PFSK-1 (cell line): ENCODE results near the gene ATG7.

Experiments used
- FOXP2 ChIP-seq: optimal IDR thresholded peaks from 2 replicates; pipeline ENCODE3; 2011; ENCODE audit warnings: borderline replicate concordance, control low read depth, inconsistent platforms; ENCODE audit not compliant: insufficient read depth; ENCODE audit errors: extremely low read length, extremely low read depth
- POLR2AphosphoS5 ChIP-seq: IDR thresholded peaks from 2 replicates; pipeline ENCODE4 v1.6.1; 2012; ENCODE audit warnings: low read depth, mild to moderate bottlenecking, control low read depth, low read length, moderate library complexity
- REST ChIP-seq, 2 experiments: IDR thresholded peaks; 2 replicates each; pipeline versions ENCODE4 v1.6.1 to v1.8.0; 2011 to 2012; ENCODE audit warnings: low read depth in 2 of 2, low read length in 2 of 2, control low read depth in 1 of 2, inconsistent platforms in 1 of 2, mild to moderate bottlenecking in 1 of 2, moderate library complexity in 1 of 2; ENCODE audit not compliant: insufficient read depth in 1 of 2
- SIN3A ChIP-seq: IDR thresholded peaks from 2 replicates; pipeline ENCODE4 v1.6.1; 2012; ENCODE audit warnings: mild to moderate bottlenecking, low read length, moderate library complexity, borderline replicate concordance; ENCODE audit not compliant: insufficient read depth
- TAF1 ChIP-seq: IDR thresholded peaks from 2 replicates; pipeline ENCODE4 v1.6.1; 2012; ENCODE audit warnings: low read length, control low read depth, borderline replicate concordance; ENCODE audit not compliant: insufficient read depth

Gene ATG7

GRCh38 chr3:11312166-11312565, 40.0 kb downstream of the ATG7 start:
- TF ChIP-seq POLR2AphosphoS5: no peak
- no peak for TF ChIP-seq TAF1
- no peak for TF ChIP-seq SIN3A
- no peak for TF ChIP-seq REST (IDR thresholded peaks at IDR 0.05; ENCODE audit: insufficient read depth in 1 of 2, low read depth in 2 of 2, low read length in 2 of 2)
- TF ChIP-seq FOXP2: no peak

- no peak for TF ChIP-seq REST (IDR thresholded peaks at IDR 0.05; ENCODE audit: insufficient read depth in 1 of 2, low read depth in 2 of 2, low read length in 2 of 2)
- TF ChIP-seq SIN3A: no peak
- no peak for TF ChIP-seq TAF1
- TF ChIP-seq POLR2AphosphoS5: no peak
- no peak for TF ChIP-seq FOXP2
These were observed 45.1 kb downstream of the ATG7 start for GRCh38 chr3:11317300-11317699.

- no peak for TF ChIP-seq POLR2AphosphoS5
- no peak for TF ChIP-seq REST (IDR thresholded peaks at IDR 0.05; ENCODE audit: insufficient read depth in 1 of 2, low read depth in 2 of 2, low read length in 2 of 2)
- no peak for TF ChIP-seq SIN3A
- TF ChIP-seq FOXP2: no peak
- no peak for TF ChIP-seq TAF1
These were observed 50.7 kb downstream of the ATG7 start for GRCh38 chr3:11322931-11323330.

GRCh38 chr3:11323813-11324212, 51.6 kb downstream of the ATG7 start:
- TF ChIP-seq SIN3A (no peak), TAF1 (no peak), REST (IDR thresholded peaks at IDR 0.05; ENCODE audit: insufficient read depth in 1 of 2, low read depth in 2 of 2, low read length in 2 of 2) (no peak)

GRCh38 chr3:11327619-11328018, 55.4 kb downstream of the ATG7 start:
- TF ChIP-seq POLR2AphosphoS5 (no peak), TAF1 (no peak), FOXP2 (no peak), SIN3A (no peak), REST (IDR thresholded peaks at IDR 0.05; ENCODE audit: insufficient read depth in 1 of 2, low read depth in 2 of 2, low read length in 2 of 2) (no peak)
